Mammary epithelial cell (primary cell): ENCODE measurements around the gene RAB39A.

Experiments
- CTCF ChIP-seq, 2 donors: IDR thresholded peaks in 1 of 2; conservative IDR thresholded peaks in 1 of 2; 2 replicates each; pipeline ENCODE4 v1.5.1; 2011 to 2012; ENCODE audit warnings: inconsistent platforms in 2 of 2, low read length in 2 of 2, mild to moderate bottlenecking in 2 of 2, control low read depth in 1 of 2, low read depth in 1 of 2; ENCODE audit not compliant: insufficient read depth in 1 of 2; ENCODE audit errors: extremely low read depth in 1 of 2
- EZH2 ChIP-seq: IDR thresholded peaks from 2 replicates; pipeline ENCODE4 v1.6.1; 2012; ENCODE audit warnings: low read length, inconsistent platforms, borderline replicate concordance

- TF ChIP-seq CTCF (conservative IDR thresholded peaks at IDR 0.05 in 1 of 2, IDR thresholded peaks at IDR 0.05 in 1 of 2; ENCODE audit: extremely low read depth in 1 of 2, insufficient read depth in 1 of 2, low read depth in 1 of 2, low read length in 2 of 2) = no peak
- TF ChIP-seq EZH2 = no peak
Measured at GRCh38 chr11:107963091-107963490, 34.8 kb downstream of the RAB39A start.
